CD4-positive, alpha-beta T cell treated with Interleukin-4 for 4 hours (primary cell): ENCODE data around the gene POGZ.

Experiments used
- DNase-seq: peaks from one replicate; pipeline ENCODE4 v3.0.0-alpha.2; 2020

Gene POGZ, protein sequence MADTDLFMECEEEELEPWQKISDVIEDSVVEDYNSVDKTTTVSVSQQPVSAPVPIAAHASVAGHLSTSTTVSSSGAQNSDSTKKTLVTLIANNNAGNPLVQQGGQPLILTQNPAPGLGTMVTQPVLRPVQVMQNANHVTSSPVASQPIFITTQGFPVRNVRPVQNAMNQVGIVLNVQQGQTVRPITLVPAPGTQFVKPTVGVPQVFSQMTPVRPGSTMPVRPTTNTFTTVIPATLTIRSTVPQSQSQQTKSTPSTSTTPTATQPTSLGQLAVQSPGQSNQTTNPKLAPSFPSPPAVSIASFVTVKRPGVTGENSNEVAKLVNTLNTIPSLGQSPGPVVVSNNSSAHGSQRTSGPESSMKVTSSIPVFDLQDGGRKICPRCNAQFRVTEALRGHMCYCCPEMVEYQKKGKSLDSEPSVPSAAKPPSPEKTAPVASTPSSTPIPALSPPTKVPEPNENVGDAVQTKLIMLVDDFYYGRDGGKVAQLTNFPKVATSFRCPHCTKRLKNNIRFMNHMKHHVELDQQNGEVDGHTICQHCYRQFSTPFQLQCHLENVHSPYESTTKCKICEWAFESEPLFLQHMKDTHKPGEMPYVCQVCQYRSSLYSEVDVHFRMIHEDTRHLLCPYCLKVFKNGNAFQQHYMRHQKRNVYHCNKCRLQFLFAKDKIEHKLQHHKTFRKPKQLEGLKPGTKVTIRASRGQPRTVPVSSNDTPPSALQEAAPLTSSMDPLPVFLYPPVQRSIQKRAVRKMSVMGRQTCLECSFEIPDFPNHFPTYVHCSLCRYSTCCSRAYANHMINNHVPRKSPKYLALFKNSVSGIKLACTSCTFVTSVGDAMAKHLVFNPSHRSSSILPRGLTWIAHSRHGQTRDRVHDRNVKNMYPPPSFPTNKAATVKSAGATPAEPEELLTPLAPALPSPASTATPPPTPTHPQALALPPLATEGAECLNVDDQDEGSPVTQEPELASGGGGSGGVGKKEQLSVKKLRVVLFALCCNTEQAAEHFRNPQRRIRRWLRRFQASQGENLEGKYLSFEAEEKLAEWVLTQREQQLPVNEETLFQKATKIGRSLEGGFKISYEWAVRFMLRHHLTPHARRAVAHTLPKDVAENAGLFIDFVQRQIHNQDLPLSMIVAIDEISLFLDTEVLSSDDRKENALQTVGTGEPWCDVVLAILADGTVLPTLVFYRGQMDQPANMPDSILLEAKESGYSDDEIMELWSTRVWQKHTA (N-terminal part only)

DNA sequence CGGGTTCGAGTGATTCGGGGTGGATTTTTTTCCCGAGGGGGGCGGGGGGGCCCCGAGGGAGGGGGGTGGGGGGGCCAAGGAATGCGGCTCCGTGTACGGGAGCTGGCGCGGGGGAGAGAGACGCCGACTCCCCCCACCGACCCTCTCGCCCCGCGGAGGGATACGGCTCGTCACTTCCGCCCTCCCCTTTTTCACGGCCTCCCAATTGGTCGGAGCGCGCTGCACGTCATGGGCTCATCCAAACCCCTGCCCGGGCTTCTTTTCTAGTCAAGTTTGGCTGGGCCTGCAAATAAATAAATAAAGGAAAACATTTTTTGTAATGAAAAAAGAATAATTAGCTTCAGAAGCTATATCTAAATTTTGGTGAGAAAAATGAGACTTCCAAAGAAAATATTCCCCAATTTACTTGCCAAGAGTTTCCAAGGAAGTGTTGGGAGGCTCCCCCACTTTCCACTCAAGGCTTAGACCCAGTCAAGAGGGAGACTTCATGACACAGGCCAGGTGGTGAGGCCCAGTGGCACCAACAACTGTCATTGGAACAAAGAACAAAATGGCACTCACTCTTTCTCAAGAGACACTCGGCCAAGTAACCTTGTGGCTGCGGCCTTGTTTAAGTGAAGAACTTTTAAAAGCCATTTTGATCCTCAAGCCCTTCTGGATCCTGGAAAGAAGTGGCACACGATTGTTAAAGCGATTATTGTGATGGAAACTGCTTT is at the start of gene POGZ:
Gene POGZ, minus strand, starts transcription at position 164 of the 716 bp plus-strand sequence. CDS start 17,290 bp downstream, outside the sequence.
- DNase-seq, result peak; percentile 96

DNA sequence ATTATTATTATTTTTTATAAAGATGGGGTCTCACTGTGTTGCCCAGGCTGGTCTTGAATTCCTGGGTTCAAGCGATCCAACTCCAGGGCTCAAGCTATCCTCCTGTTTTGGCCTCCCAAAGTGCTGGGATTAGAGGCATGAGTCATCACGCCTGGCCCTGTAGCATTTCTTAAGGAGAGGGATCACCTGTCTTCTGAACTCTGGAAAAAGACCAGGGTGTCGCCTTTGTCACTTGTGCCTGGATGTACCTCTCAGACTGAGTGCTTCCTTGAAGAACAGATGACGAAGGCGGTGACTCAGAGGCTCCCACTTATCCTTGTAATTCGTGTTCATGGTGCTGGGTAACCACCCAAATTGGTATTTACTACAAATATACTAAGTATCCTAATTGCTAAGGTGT is 49.5 kb upstream of the POGZ start:
- DNase-seq, result no peak

DNA sequence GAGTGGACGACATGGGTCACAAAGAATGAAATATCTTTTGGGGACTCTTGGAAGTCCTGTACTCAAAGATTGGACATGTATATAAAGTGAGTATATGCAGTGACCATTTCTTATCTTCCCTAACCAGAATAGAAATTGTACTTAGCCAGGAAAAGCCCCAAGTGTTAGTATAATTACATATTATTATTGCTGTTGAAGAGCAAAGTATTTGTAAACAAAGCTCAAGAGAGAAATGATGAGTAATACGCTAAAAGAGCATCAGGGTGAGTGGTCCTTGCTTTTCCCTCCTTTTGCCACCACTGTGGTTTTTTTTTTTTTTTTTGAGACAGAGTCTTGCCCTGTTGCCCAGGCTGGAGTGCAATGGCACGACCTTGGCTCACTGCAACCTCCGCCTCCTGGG is 45.5 kb upstream of the POGZ start:
- no peak for DNase-seq

DNA sequence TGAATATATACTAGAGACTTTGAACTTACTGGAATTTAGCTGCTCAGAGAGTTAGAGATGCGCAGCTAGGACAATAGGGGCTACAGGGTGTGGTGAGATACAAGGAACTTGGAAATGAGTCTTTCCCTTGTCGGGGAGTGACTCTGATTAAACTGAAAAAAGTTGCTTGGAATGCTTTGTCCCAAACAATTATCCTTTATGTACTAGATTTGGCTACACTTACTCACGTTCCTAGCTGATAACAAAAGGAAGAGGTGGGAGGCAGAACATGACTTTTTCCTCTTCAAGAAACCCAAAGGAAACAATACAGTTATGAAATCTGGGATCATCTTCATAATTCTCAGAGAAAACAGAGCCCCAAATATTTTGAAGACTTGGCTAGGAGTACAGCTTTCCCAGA is 45.0 kb upstream of the POGZ start:
- DNase-seq, result no peak

DNA sequence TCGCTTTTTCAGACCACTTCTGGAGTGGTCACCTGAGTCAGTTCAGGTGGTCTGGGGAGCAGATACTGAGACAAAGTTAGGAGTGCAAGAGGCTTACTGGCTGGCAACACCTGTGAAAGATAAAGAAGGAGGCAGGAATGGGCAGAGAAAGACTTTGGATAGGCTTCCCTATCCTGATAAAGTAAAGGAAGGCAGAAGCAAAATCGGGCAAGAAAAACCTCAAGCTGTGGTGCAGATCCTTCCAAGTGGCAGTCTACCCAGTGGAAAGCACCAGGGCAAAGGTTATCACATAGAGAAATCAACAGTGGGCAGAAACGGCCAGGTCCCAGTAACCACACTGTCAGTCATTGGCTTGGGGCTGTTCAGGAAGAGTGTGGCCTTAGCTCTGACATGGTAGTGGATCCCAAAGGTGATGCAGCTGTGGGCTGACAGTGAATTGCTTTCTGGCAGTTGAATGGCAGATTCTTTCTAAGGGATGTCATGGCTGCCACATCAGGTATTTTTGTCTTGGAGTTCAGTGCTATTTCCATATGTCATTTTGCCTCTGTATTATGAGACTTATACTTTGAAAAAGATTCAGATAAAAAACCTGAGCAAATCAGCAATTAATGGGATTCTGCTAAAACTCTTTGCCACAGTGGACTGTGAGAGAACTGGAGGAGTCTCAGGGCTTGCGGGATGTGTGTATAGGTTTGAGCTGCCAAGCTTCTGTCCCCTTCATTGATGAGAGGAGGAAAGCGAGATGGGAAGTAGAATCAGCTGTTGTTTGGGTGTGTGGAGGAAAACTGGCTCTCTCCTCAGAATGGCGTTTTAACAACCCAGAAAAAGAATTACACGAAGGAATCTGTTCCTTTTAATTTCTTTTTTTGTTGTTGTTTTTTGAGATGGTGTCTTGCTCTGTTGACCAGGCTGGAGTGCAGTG is 43.8 kb upstream of the POGZ start:
- no peak for DNase-seq

DNA sequence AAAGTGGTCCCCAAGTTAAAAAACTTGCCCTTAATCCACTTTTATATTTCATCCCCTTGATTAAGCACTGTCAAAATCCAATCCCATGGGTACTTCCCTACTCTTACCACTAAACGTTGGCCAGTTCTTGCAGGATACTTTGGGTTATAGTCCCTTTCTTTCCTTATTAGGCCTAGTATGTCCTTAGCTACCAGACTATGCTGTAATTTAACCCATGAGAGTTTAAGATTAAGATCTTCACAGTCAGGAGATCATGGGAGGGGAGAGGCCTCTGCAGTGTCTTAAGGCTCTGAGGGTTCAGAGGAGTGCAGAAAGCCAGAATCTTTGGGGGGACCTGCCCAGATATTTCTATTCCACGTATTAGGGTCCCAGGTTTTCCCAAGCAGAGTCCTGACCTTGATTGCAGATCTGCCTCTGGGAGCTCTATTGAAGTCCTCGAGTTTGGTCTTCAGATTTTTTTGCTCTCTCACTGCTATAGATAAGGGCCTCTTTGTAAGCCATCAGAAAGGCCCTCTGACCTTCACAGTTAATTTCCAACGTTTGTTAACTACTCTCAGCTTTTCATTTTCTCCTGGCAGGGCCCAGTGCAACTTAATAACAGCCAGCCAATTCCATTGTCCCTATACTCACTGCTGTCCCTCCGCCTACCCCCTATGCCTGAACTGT is 42.9 kb upstream of the POGZ start:
- DNase-seq, result no peak

DNA sequence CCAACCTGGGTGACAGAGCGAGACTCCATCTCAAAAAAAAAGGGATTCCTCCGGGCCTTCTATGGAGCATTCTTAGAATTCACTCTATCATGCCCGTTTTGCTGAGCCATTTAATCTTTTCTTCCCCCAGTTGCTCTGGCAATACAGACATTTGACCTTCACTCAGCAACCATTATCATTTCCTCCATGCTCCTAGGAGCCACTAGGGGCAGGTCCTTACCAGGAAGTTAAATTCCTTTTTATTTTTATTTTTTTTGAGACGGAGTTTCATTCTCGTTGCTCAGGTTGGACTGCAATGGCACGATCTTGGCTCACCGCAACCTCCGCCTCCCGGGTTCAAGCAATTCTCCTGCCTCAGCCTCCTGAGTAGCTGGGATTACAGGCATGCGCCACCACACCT is 42.2 kb upstream of the POGZ start:
- no peak for DNase-seq

DNA sequence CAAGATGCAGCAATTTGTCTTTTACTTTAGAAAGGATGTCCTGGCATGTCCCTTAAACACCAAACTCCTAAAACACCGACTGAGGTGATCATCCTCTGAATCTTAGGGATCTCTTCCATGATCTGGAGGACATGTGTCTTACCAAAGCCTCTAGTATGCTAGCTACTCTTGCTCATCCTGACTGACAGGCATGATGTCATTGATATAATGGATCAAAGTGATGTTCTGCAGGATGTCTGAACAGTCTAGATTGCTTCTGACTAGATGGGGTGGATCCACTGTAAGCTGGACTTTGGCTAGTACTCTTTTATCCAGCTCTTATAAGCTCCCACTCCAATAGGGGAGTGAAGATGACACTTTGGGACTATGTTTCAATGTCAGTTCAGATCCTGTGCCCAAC is 40.6 kb upstream of the POGZ start:
- no peak for DNase-seq

DNA sequence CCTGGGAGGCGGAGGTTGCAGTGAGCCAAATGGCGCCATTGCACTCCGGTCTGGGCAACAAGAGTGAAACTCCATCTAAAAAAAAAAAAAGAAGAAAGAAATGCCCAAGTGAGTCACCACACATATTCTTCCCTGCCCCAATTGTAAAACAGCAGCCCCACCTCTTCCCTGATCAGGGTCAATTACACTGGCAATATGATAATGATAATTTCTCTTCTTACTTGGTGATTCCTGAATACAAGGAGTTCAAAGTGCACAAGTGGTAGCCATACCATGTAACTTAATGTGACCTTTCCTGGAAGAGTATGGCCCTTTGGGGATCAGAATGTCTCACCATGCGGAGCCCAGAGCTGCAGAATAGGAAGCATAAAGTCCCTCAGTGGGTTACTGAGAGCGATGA is 40.1 kb upstream of the POGZ start:
- DNase-seq, result no peak

DNA sequence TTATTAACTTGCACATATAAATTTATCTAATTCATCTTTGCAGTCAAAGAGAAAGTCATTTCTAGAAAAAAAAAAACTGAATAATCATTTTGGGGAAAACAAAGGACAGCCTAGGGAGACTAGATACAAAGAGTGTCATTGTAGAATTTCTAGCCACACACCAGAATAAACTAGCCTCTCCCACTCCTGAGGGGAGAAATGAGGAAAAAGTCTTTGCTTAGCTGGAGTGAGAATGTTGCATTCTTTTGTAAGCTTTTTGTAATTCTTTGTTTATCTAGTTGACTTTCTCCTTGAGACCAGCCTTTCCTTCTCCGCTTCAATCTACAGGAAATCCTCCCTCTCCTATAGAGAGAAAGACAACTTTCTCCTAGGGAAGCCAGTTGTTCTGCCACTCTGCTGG is 36.0 kb upstream of the POGZ start:
- DNase-seq, result no peak

DNA sequence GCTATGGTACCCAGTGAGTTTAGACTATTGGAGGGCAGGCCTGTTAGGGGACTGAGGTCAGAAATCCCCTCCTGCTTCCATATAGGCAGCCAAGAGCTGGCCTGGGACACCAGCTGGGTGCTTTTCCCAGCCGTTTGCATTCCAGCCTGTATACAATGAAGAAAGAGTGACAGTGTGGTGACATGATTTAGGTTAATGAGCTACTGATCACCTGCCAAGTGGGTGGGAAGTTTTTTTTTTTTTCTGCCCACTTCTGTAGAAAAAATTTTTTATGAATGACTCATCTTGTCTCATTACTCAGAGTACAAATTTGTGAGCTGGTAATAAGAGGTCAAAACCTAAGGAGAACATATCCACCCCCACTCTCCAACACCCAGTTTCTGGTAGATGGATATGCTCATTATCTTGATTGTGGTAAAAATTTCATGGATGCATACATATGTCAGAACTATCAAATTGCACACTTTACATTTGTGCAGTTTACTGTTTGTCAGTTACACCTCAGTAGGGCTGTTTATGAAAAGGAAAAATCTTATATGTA is 35.5 kb upstream of the POGZ start:
- no peak for DNase-seq

DNA sequence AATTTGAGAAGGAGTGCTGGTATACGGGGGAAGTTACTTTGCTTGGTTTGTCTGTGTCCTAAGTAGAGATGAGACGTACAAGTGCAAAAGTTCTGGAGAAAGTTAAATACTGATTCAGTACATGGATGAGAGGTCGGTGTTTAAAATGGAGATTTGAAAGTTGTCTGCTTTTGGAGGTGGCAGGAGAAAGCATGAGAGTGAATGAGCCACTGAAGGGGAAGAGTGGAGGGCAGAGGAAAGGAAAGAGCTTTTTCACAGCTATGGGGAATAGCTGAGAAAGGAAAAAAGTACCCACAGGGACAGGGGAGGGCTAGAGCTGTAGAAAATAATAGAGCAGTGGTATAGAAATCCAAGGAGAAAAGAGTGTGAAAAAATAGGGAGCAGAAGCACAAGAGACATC is 33.7 kb upstream of the POGZ start:
- DNase-seq, result no peak

DNA sequence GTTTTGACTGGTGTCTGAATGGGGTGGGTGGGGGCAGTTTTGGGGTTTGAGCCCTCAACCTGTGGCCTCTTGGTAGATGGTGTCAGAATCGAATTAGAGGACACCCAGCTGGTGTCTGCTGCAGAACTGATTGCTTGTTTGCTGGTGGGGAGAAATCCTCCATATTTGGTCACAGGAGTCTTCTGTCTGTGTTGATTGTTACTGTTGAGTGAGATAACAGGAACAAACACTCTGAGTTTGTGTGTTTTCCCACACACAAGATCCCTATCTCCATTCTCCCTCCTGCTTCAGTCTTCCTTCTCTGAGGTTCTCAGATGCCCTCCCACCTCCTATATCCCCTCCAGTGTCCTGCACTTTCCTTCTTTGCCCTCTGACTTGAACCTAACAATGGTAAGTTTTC is 32.8 kb upstream of the POGZ start:
- DNase-seq, result no peak

DNA sequence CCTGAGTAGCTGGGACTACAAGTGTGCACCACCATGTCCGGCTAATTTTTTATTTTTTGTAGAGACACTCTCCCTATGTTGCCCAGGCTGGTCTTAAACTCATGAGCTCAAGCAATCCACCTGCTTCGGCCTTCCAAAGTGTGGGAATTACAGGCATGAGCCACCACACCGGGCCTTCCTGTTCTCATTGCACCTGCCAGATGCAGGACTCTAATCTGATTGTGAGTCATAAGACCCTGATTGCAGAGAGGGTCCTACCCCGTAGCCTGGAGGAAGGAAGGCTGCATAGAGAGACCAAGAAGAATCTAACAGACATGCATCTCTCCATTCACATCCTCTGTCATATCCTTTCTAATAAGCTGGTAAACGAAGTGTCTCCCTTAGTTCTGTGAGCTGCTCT is 32.3 kb upstream of the POGZ start:
- DNase-seq, result no peak

DNA sequence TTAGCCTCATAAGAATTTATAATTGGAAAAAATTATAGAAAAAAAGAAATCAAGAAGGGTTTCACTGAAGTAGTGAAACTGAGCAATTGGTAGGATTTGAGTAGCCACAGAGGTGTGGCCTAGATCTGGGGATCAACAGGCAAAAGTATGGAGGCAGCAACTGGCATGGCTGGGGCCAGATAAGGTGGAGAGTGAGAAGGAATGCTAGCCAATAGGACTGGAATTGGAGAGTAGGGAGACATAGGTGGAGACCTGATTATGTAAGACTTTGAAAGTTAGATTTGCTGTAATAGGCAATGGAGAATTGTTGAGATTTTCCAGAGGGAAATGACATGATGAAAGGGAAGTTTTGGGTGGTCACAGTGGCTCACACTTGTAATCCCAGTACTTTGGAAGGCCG is 27.3 kb upstream of the POGZ start:
- DNase-seq, result no peak

DNA sequence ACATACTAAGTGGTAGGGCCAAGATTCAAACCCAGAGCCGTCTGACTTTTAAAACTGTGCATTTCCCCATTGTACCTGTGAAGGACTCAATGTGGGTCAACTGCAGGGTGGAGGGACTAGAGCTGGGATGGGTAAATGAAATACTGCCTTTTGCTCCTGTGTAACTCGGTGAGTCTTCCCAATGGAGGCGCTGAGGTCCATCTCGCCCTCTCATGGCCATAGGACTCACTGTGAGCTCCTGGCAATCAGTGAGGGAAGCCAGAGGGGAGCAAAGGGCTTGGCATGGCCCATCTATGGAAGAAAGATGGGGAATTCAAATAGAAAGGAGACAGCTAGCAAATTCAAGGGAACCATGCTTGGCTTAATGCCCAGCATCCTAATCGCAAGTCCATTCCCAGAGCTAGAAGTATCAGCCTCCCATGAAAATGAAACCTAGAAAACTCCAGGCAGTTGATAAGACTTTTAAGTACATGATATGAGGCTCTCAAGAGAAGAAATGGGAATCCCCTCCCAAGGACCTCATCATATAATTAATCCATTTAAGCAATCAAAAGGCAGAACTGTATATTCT is 26.5 kb upstream of the POGZ start:
- no peak for DNase-seq

DNA sequence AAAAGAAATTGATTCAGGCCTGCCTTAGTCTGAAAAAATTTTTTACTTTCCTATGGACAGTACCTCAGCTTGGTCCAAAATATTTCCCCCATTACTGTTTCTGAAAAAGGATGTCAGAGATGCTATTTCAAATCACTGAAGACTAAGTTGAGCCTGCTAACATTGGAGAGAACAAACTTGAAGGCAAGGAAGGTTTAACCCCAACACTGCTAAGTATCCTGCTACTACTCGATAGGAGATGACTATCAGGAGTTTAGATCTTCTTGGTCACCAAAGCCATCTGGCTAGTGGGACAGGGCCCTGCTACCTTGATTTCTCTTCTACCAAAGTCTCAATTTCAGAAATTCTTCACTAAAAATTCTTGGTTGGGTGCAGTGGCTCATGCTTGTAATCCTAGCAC is 22.7 kb upstream of the POGZ start:
- no peak for DNase-seq

DNA sequence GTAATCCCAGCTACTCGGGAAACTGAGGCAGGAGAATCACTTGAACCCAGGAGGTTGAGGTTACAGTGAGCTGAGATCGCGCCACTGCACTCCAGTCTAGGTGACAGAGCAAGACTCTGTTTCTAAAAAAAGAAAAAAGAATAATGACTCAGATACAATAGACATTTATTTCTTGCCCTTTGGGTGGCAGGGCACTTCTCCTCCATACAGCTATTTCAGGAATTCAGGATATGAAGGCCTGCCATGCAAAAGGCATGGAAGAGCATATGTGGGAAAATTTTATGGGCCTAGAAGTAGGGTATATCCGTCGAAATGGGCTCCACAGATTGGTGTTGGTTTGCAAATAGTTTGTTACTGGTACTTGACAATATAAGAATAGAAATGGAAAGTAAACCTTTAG is 20.2 kb upstream of the POGZ start:
- DNase-seq, result no peak

DNA sequence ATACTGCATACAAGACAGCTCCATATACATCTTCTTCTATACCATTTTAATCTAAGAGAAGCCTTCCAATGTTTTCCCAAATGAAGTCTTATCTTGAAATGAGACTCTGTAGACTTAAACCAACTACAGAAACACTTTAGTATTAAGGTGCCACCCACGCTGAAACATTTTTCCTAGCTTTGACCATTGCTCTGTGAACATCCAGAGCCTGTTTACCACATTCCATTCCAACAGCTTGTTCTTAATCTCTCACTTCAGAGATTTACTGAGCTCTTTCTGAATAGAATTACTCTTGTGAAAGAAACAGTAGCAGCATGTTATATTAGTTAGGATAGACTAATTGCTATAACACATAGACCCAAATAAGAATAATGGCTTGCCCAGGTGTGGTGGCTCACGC is 19.6 kb upstream of the POGZ start:
- no peak for DNase-seq

DNA sequence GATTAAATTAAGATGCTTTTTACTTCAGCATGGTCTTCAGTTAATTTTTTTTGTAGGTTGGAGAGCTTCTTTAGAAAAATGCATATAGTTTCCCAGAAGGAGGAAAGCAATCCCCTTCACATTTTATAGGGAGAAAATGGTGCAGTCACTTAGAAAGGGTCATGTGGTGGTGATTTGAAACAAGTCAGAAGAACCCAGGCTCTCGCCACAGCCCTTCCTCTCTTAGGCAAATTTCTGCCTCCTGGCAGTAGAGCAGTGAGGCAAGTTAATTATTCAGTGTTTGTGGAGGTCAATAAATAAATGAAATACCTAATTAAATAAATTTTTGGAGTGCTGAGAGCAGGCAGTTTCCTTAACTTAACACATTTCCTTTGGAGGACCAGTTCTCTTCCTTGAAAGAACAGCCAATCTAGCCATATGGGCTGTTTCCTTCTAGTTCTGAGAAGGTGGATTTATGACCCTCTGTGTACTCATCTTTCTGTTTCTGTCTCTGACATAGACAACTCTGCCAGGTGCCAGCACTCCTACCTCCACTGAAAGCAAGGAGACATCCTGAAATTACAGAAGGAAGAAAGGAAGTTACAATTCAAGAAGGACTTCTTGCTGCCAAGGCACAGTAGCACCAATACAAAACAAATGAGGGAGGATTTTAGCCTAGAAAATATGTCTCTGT is 19.0 kb upstream of the POGZ start:
- no peak for DNase-seq
